ENCODE measurements around the gene DNAAF8. TPM values are rescaled to one million over a fixed set of nuclear protein-coding genes. Genes with fewer than 3 reads are reported as not detected.

DNAAF8 gene
- total RNA-seq, 1 experiment from 2014 or later, result 2.8 TPM

- DNase-seq, result no peak
- H3K27me3 ChIP-seq, result no peaks in the 10 kb centered on the region
Observed at GRCh38 chr16:4703906-4704305, 30.4 kb upstream of the DNAAF8 start.

GRCh38 chr16:4704491-4704890, 29.8 kb upstream of the DNAAF8 start:
- Histone ChIP-seq H3K4me3 (no peak overlapping the region), H3K36me3 (peaks cover 64% of the 10 kb centered on the region), H3K9me3 (no peaks in the 10 kb centered on the region), H3K27me3 (no peaks in the 10 kb centered on the region)
- DNase-seq, result no peak

More at GRCh38 chr16:4703906-4704305, 30.4 kb upstream of the DNAAF8 start:
- no peak overlapping the region for H3K4me3 ChIP-seq
- no peaks in the 10 kb centered on the region for H3K9me3 ChIP-seq
- peaks cover 68% of the 10 kb centered on the region for H3K36me3 ChIP-seq

GRCh38 chr16:4704913-4705312, 29.4 kb upstream of the DNAAF8 start:
- peaks cover 61% of the 10 kb centered on the region for H3K36me3 ChIP-seq
- H3K27me3 ChIP-seq, result no peaks in the 10 kb centered on the region
- no peak overlapping the region for H3K4me3 ChIP-seq
- no peak for DNase-seq
- no peaks in the 10 kb centered on the region for H3K9me3 ChIP-seq

GRCh38 chr16:4706871-4707270, 27.5 kb upstream of the DNAAF8 start:
- H3K4me3 ChIP-seq, result no peak overlapping the region

GRCh38 chr16:4709481-4709880, 24.9 kb upstream of the DNAAF8 start:
- no peaks in the 10 kb centered on the region for H3K27me3 ChIP-seq
- no peak overlapping the region for H3K4me3 ChIP-seq
- no peaks in the 10 kb centered on the region for H3K9me3 ChIP-seq
- peaks cover 42% of the 10 kb centered on the region for H3K36me3 ChIP-seq
- peak; percentile 46 for DNase-seq

More at GRCh38 chr16:4706871-4707270, 27.5 kb upstream of the DNAAF8 start:
- H3K9me3 ChIP-seq, result no peaks in the 10 kb centered on the region
- H3K36me3 ChIP-seq, result peaks cover 50% of the 10 kb centered on the region
- no peaks in the 10 kb centered on the region for H3K27me3 ChIP-seq
- DNase-seq, result no peak

GRCh38 chr16:4713663-4714501, 20.5 kb upstream of the DNAAF8 start:
- no peaks in the 10 kb centered on the region for H3K27me3 ChIP-seq
- H3K4me3 ChIP-seq, result no peak overlapping the region
- no peak for DNase-seq

GRCh38 chr16:4714996-4715395, 19.3 kb upstream of the DNAAF8 start:
- H3K36me3 ChIP-seq, result peaks cover 46% of the 10 kb centered on the region
- H3K4me3 ChIP-seq, result no peak overlapping the region
- no peaks in the 10 kb centered on the region for H3K9me3 ChIP-seq
- H3K27me3 ChIP-seq, result no peaks in the 10 kb centered on the region
- no peak for DNase-seq

More at GRCh38 chr16:4713663-4714501, 20.5 kb upstream of the DNAAF8 start:
- Histone ChIP-seq H3K9me3 (no peaks in the 10 kb centered on the region), H3K36me3 (peaks cover 45% of the 10 kb centered on the region)

- Histone ChIP-seq H3K27me3 (no peaks in the 10 kb centered on the region), H3K36me3 (peaks cover 44% of the 10 kb centered on the region), H3K9me3 (no peaks in the 10 kb centered on the region)
Observed at GRCh38 chr16:4718466-4718865, 15.9 kb upstream of the DNAAF8 start.

GRCh38 chr16:4723071-4723767, 11.1 kb upstream of the DNAAF8 start:
- Histone ChIP-seq H3K9me3 (no peaks in the 10 kb centered on the region), H3K4me3 (no peak overlapping the region), H3K27me3 (no peaks in the 10 kb centered on the region), H3K36me3 (peaks cover 50% of the 10 kb centered on the region)
- no peak for DNase-seq

More at GRCh38 chr16:4718466-4718865, 15.9 kb upstream of the DNAAF8 start:
- no peak for DNase-seq
- no peak overlapping the region for H3K4me3 ChIP-seq

- Histone ChIP-seq H3K27me3 (no peaks in the 10 kb centered on the region), H3K9me3 (no peaks in the 10 kb centered on the region), H3K4me3 (no peak overlapping the region), H3K36me3 (peaks cover 54% of the 10 kb centered on the region)
- DNase-seq, result no peak
Observed at GRCh38 chr16:4724661-4725270, 9.6 kb upstream of the DNAAF8 start.

GRCh38 chr16:4726616-4727015, 7.7 kb upstream of the DNAAF8 start:
- Histone ChIP-seq H3K9me3 (no peaks in the 10 kb centered on the region), H3K4me3 (no peak overlapping the region), H3K36me3 (peaks cover 71% of the 10 kb centered on the region), H3K27me3 (no peaks in the 10 kb centered on the region)
- DNase-seq, result no peak

- no peaks in the 10 kb centered on the region for H3K27me3 ChIP-seq
- peaks cover 69% of the 10 kb centered on the region for H3K36me3 ChIP-seq
- no peaks in the 10 kb centered on the region for H3K9me3 ChIP-seq
- H3K4me3 ChIP-seq, result no peak overlapping the region
- no peak for DNase-seq
Observed at GRCh38 chr16:4728676-4729075, 5.7 kb upstream of the DNAAF8 start.

- Histone ChIP-seq H3K27me3 (no peaks in the 10 kb centered on the region), H3K4me3 (no peak overlapping the region), H3K36me3 (peaks cover 61% of the 10 kb centered on the region), H3K9me3 (no peaks in the 10 kb centered on the region)
- no peak for DNase-seq
Observed at GRCh38 chr16:4729876-4730275, 4.5 kb upstream of the DNAAF8 start.

GRCh38 chr16:4733211-4733742, 1.1 kb upstream of the DNAAF8 start:
- Histone ChIP-seq H3K27me3 (no peaks in the 10 kb centered on the region), H3K4me3 (peak overlapping the region; percentile 87), H3K9me3 (no peaks in the 10 kb centered on the region), H3K36me3 (peaks cover 31% of the 10 kb centered on the region)
- DNase-seq, result no peak

GRCh38 chr16:4733747-4734062, 632 bp upstream of the DNAAF8 start:
- peaks cover 27% of the 10 kb centered on the region for H3K36me3 ChIP-seq
- no peaks in the 10 kb centered on the region for H3K27me3 ChIP-seq
- H3K4me3 ChIP-seq, result peak overlapping the region; percentile 87
- peak; percentile 22 for DNase-seq
- H3K9me3 ChIP-seq, result no peaks in the 10 kb centered on the region

- DNase-seq, result peak; percentile 89
- no peaks in the 10 kb centered on the region for H3K9me3 ChIP-seq
- H3K36me3 ChIP-seq, result peaks cover 20% of the 10 kb centered on the region
- peak overlapping the region; percentile 87 for H3K4me3 ChIP-seq
- no peaks in the 10 kb centered on the region for H3K27me3 ChIP-seq
Observed at GRCh38 chr16:4734730-4735535, 596 bp downstream of the DNAAF8 start.

Data from MG63 (cell line).